GM19455 (cell line): ENCODE results near the gene CPZ.
"Not testable (repeated sequence)": the region's sequence is repeated elsewhere in the genome, so short reads cannot be mapped to it uniquely, and the experiment has no call there.

ENCODE experiments used
- ATAC-seq: cut with Tn5 transposase; IDR thresholded peaks from one replicate; pipeline ENCODE4 v1.9.1; 2021; ENCODE audit not compliant: unreplicated experiment

Gene CPZ

DNA sequence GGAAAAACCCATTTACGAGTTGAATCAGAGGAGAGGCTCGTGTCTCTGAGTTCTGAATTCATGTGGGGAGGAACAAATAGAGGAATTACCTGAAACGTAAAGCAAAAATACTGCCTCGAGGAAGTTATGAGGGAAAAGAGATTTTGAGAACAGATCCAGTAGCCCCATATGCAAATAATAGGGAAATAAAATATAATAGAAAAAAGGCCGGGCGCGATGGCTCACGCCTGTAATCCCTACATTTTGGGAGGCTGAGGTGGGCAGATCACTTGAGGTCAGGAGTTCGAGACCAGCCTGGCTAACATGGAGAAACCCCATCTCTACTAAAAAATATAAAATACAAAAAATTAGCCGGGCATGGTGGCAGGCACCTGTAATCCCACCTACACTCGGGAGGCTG, 42.2 kb downstream of the CPZ start:
- ATAC-seq: not testable (repeated sequence)

DNA sequence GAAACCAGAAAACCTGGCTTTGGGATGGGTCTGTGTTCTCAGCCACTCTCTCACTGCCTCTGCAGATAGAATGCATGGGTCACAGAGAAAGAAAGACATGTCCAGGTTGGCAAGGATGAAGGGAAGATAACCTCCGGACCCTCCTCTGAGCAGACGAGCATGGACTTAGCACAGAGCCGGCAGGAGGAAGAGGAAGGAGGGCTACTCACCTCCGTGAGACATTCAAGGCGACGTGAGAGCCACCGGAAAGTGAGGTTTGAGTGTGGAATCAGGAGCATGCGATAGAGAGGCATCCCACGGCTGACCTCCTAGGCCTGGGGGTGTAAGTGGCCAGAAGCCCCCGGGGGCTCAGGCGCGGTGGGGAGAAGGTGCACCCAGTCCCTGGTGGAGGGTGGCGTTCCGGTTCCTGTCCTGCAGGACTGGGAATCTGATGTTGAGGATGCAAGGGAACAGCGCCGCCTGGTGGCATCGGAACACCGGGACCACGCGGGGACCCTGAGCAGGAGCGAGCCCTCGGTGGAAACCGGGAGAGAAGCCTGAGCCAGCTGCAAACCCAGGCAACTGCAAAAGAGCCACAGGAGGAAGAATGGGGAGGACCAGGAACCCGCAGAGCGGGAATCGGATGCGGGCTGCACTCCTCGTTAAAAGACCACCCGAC, 43.5 kb downstream of the CPZ start:
- not testable (repeated sequence) for ATAC-seq

DNA sequence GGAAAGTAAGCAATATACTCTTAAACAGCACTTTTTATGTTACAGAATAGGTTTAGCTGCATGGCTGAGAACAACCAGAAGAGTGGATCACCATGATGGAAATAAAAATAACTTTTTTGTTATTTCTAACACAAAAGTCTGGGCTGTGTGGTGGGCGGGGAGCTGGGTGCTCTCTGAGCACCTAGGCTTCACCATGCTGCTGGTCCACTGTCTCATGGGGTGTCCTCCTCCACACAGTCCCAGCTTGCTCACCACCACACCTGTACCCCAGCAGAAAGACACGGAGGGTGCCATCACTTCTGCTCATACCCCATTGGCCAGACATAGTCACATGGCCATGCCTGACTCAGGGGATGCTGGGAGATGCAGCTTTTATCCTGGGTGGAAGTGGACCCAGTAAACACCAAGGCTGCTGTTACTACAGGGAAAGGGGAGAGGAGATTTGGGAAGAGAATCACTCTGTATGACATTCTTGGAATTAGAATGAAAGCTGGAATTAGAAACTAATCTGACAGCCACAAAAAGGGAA, 45.0 kb downstream of the CPZ start:
- ATAC-seq: no peak

DNA sequence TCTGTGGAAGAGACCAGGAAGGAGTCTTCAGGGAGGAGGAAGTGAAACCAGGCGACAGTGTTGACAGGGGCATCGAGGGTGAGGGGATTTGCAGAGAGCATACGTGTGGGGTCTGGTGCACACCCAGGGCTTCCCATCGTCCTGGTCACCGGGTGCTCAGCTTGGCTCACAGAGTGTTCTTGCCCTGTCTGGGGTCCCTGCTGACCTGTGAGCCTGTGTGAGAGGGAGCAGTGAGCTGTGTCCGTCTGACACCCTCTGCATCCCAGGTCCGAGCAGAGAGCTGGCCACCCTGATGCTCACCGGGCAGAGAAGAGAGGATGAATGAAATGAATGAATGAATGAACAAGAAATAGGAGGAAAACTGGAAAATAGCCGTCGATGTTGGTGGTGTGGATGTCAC, 46.5 kb downstream of the CPZ start:
- ATAC-seq: no peak

DNA sequence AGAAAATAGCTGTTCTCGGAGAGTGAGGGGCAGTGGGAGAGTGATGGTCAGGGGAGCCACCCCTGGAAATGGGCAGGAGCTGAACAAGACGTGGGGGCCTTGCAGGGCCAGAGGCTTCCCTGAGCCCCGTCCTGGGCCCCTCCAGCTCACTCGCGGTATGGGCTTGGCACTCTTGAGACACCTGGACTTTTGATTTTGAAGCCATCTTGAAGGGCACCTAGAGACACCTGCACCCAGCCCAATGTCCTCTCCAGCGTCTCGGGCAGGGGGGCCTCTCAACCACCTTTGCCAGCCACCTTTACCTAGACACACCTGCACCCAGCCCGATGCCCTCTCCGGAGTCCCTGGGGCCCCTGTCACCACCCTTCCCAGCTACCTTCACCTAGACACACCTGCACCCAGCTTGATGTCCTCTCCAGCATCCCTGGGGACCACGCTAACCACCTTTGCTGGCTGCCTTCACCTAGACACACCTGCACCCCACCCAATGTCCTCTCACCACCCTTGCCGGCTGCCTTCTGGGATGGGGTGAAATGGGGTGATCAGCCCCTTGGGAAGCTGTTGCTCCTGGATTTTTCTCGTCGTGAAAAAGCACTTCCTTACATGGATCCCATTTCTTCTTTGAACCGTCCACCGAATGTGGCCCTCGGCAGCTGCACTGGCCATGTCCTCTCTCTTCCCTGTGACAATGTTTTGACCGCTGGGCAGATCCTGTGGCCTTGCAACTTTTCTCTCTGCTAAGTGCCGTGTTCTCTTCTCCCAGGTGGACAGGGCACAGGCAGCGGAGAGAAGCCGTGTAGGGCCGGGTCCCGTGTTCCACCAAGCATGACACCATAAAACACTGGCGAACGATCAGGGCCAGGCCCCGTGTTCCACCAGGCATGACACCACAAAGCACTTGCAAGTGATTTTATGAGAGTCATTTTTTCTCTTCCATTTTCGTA, 47.5 kb downstream of the CPZ start:
- ATAC-seq: no peak

DNA sequence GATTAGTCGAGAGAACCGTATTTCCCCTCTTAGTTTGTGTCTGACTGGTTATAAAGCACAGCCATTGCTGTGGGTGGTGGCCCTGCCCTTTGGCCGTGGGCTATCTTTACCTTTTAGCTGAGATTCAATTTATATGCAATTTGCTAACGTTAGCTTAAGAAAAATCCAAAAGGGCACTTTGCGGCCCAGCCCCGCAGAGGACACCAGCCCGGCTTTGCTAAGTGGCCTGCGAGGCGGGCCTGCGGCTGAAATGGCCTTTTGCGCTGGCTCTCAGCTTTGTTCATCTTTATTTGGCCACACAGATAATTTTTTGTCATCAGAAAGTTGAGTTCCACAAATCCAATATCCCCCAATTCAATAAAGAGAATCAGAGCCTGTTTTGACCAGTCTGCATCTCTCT, 48.3 kb downstream of the CPZ start:
- ATAC-seq: no peak

DNA sequence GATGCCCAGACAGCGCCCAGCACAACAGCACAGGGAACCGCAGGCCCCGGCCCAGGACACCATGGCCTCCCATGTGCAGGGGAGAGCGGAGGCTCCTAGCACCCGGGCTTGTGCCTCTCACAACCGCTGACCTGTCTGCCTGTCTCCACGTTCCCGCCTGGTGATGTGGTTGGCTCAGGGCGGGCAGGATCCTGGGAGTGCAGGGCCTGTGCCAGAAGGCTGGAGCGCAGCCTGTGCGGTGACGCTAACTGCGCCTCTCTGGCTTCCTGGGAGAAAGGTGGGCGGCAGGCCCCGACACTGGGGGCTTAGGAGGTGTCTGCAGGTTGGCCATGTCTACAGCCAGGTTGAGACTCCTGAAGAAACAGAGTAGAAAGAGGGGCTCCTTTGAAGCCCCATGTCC, 48.7 kb downstream of the CPZ start:
- no peak for ATAC-seq

DNA sequence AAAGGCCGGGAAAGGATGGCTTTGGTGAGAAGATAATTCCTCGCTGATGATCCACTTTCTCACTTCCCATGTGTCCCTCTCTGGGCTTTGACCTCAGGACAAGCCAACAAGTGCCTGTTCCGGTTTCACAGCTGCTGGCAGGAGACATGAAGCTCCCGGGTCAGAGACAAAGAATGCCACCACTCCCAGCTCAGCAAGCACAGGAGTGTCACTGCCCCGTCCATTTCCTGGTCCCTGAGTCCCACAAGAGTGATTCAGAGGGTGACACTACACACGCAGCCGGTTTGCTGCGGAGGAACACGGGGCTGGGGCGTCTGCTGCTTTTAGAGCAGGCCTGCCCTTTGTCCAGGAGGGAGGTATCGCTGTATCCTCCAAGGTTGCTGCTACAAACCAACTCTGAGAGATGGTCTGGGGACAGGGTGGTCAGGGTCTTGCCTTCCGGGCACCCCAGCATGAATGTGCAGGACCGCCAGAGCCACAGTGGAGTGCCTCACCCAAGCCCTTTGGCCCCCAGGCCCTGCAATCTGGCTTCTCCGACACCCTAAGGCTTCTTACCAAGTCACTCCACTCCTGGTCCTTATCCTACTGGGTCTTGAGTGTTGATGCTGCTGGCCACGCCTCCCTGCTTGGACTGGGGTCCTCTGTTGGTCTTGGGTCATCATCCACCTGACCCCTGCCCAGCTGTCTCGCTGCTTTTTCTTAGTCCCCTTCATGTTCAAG, 49.5 kb downstream of the CPZ start:
- ATAC-seq: no peak

DNA sequence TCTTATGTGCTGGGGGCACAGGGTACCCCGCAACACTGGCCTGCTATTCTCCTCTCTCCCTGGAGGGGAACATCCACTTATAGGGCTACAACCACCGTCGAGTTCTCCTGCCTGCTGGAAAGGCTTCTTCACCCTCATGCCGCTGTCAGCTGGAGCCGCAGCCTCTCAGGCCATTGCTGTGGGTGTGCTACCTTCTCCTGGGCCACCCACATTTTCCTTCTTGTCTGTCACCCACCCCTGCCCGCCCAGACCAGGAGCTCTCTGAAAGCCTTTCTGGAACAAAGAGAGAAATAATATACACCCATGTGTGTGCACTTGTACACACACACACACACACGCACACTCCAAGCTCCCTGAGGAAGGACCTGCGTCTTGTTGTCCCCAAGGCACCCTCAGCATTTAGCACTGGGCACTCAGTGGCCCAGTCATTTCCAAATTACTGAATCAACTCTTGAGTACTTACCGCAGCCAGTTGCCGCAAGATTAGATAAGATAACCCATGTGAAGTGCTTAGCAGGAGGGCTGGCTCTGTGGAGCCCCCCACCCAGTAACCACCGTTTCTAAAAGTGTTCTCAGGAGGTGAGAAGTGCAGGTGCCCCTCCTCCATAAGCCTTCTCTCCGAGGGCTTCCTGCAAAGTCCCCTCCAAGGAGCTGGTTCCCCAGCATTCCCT, 50.2 kb downstream of the CPZ start:
- no peak for ATAC-seq

DNA sequence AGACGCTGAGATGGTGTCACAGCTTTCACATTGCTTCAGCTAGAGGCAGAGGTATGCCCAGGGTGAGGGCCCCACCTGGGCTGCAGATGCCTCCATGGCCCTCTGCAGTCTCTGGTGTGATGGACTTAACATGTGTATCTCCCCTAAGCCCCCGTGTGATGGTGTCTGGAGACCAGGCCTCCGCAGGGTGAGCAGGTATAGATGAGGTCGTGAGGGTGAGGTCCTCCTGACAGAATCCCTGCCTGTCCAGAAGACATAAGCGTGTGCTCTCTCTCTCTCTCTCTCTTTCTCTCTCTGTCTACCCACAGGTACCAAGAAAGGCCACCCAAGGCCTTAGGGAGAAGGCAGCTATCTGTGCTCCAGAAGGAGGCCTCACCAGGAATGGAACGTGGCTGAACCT, 50.9 kb downstream of the CPZ start:
- ATAC-seq: no peak

DNA sequence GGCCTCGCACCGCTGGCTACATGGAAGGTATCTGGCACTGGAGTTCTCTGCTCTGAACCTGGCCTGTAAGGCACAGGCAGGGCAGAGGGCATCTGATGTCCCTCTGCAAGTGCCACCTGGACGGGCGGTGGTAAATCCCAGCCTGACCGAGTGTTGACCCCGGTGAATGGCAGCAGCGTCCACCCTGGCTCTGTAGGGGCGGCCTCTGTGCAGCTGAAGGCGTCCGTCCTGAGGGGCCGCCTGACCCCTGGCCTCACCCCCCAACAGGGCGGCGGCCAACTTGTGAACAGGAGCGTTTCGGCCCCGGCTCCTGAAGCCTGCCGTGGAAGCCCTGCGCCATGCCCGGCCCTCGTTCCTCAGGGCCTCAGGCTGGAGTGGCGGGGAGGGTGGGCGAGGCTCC, 51.4 kb downstream of the CPZ start:
- no peak for ATAC-seq

DNA sequence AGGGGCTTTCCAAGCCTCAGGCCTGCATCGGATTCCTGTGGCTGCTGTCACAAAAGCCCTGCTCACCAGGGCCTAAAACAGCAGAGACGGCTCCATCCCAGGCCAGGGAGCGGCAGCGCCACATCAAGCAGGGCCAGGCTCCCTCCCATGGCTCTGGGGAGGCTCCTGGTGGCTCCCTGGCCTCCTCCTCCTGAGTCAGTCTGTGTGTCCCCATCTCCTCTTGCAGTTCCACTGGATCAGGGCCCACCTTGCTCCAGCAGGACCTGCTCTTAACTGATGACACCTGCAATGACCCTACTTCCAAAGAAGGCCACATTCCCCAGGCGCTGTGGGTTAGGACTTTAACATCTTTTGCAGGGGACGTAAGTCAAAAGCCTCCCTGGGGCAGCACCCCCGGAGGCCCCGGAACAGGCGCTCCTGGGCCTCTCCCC, 51.9 kb downstream of the CPZ start:
- no peak for ATAC-seq

DNA sequence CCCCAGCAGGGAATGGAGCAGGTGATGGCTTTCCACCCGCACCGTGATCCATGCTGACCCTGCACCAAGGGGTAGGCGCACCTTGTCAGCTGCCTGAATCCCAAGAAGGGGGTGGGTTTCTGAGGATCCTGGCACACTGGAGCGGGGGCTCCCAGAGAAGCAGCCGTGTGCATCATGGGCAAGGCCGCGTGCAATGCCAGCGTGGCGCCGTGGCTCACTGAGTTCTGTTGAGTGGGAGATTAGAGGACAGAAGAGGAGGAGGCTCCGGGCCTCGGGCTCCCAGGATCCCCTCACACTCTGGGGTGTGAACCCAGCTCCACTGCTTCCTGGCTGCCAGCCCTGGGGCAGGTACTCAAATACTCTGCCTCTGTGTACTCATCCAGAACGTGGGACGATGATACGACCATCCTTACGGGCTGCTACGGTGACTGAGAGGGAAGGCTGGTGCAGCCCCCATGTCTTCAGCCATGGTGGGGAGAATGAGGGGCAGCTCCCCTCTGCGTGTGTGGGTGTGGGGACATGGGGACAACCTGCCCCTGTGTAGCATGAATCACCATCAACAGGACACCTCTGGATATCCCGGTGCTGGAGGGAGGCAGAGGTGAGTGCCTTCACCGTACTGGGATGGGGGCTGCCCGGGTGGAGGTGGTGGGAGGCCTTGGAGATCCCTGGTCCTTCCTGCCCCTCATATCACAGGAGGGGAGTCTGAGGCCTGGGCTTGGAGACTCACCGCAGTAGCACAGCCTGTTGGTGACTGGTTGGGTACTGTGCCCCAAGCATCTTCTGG, 52.6 kb downstream of the CPZ start:
- no peak for ATAC-seq

DNA sequence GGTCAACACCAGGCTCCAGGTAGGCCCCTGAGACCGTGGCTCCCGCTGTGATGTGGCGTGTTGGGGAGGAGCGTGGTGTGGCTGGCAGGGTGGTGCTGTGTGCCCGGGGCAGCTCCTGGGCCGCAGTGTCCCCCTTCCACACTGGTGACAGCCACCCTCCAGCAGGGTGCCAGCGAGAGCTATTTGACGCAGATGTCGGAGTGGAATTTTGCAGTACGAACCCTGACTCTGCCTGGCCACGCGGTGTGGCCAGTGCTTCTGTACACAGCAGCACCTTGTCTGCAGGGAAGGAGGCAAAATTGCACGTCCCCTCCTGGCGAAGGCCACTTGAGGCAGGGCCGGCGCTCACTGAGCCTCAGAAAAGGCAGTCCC, 53.2 kb downstream of the CPZ start:
- ATAC-seq: no peak

DNA sequence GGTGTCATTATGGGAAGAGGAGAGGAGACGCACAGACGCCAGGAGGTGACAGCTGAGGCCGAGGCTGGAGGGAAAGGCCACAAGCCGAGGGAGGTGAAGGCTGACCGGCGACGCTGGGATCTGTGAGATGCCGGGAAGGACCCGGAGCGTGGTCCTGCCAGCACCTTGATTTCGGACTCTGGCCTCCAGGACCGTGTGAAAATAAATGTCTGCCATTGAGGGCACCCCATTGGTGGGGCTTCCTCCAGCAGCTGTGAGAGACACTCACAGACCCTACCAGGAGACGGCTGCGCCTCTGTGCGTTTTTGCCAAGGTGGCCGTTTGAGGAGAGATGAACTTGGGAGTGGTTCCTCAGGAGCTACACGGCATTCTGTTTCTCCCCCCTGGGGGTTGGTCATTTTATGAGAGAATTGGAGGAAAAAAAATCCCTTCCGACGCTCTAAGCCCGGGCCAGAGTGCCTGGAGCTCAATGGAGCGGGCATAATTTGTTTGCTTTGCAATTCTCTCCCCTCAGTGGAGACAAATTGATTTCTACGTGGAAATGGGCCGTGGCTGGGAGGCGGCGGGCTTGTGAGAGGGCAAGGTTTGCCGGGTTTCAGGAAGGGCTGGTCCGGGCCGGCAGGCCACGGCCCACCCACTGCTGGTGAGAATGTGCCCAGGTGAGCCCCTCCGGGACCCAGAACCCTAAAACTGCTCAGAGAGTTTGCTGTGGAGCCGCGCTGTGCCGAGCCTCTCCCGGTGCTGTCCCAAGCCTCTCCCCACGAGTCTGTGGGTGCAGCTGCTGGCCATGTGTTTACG, 53.9 kb downstream of the CPZ start:
- no peak for ATAC-seq

DNA sequence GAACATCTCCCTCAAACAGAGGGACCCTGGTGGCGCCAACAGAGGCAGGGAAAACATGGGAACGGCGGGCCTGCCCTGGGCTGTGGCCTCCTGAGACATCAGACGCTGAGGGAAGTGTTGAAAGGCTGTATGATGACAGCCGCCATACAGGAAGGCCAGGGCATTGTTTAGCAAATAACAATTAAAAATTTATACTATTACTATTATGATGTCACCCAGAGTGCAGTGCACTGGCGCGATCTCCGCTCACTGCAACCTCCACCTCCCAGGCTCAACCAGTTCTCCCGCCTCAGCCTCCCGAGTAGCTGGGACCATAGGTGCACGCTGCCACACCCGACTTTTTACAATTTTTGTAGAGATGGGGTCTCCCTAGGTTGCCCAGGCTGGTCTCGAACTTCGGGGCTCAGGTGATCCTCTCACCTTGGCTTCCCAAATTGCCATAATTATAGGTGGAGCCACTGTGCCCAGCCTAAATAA, 54.6 kb downstream of the CPZ start:
- ATAC-seq: no peak

DNA sequence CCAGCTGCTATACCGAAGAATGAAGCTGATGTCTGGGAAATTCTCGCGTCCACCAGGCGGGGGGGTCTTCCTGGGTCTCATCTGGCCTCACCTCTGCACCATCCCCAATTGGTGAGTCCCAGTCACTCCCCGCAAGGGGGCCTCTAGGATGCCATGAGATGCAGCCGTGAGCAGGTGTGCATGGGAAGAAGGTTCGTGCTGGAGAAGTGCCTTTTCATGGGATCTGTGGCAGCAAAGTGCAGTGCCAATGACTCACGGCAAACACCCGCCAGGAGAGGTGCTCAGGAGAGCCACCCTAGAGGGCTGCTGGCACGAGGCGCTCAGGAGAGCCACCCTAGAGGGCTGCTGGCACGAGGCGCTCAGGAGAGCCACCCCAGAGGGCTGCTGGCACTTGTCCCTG, 55.1 kb downstream of the CPZ start:
- ATAC-seq: no peak

DNA sequence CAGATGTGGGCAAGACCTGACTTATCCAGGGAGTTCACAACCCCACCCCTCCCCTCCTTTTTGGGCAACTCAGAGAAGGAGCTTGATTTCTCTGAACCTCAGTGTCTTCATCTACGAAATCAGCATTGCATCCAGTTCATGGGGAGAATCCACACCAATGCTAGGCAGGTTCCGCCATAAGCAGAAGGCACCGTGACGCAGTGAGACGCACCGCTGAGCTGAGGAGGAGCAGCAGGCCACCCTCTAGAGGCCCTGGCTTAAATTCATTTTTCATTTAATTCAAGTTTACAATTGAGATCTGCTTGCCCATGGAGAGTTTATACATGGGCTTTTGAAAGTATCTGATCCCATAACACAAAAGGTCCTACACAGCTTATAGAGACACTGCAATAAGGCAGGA, 55.7 kb downstream of the CPZ start:
- no peak for ATAC-seq
